HG03354 (cell line): ENCODE results near the gene ACSF3.

ENCODE experiments used
- ATAC-seq: cut with Tn5 transposase; IDR thresholded peaks from one replicate; pipeline ENCODE4 v1.9.1; 2021; ENCODE audit warnings: mild to moderate bottlenecking; ENCODE audit not compliant: unreplicated experiment, poor library complexity, severe bottlenecking

Gene ACSF3

DNA sequence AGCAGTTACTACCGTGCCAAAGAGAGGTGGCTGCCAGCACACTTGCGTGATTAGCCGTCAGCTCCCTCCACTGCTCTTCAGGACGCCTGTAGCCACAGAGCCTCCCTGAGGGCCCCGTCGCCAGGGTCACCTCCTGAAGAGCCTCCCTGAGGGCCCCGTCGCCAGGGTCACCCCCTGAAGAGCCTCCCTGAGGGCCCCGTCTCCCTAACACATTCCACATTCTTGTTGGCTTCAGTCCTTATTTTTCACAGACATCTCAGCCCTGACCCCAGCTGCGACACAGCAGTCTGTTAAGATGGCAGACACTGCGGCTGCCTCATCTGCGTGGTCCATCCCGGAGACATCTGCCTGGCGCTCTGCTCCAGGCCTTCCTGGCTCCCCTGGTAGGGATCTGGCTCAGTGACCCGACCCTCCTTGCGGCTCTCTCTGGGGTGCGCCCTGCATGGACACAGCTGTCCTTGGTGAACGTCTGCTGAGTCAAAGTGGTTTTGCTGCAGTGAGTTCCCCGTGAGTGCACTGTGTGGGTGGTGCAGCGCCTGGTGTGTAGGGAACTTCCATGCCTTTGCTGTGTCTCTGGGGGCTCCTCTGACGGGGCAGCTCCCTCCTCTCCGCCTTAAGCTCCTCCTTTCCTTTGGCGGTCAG is 11.4 kb downstream of the ACSF3 start:
- no peak for ATAC-seq

DNA sequence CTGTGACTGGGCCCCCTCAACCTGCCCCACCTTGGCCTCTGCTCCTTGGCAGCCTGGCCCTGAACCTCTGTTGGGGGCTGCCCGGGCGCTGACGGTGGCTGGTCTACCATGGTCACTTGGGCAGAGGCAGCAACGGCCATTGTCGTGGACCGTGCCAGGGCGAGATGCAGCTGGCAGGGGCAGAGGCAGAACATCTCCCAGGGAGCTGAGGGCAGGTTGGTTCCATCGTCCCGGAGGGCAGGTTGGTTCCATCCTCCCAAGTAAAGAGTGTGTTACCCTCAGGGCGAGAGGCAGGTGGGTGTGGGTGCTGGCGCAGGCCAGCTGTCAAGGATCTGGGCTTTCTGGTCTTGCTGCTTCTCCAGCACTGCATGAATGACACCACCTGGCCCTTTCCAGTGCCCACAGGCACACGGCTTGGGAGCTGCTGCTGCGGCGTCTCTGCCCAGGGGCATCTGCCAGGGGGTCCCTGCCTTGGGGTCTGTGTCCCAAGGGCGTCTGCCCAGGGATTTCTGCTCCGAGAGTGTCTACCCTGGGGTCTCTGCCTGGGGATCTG is 12.0 kb downstream of the ACSF3 start:
- no peak for ATAC-seq

DNA sequence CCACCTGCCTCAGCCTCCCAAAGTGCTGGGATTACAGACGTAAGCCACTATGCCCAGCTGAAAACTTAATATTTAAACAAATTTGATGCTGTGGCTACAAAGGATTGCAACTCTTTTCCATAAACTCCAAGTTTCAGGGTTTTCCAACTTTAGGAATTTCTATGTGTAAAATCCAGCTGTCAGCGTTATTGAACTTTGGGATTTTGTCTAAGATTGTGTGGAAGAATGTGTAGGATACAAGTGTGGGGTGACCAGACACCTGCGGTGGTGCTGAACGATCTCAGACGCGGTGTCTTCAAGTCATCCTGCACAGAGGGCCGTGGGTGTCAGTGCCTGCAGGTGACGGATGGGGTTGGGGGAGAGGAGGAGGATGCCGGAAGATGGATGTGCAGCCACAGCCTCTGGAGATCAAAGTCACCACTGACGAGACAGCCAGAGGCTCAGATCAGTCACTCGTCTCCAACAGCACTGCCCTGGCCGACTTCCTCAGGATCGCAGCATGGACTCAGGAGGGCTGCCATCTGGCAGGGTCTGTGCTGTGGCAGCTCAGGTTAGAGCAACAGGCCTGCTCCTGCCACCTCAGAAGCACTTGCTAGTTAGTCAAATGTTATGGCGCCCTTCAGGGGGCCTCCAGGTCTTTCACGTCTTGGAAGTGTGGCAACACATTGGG is 13.0 kb downstream of the ACSF3 start:
- no peak for ATAC-seq

DNA sequence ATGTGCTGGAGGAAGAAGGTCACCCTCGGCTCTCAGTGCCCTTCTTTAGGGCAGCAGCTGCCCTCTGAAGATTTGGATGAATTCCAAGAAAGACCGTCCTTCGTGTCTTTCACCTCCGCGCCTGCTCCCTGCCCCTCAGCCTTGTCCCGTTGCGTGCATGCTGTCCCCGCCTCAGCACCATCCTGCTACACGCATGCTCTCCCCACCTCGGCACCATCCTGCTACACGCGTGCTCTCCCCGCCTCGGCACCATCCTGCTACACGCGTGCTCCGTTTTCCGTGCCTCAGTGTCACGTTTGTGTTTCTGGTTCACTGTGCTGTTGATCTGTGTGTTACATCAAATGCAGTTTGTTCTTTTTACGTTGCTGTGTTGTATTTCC is 13.5 kb downstream of the ACSF3 start:
- no peak for ATAC-seq

GRCh38 chr16:89108416-89108815 is 14.8 kb downstream of the ACSF3 start:
- no peak for ATAC-seq

DNA sequence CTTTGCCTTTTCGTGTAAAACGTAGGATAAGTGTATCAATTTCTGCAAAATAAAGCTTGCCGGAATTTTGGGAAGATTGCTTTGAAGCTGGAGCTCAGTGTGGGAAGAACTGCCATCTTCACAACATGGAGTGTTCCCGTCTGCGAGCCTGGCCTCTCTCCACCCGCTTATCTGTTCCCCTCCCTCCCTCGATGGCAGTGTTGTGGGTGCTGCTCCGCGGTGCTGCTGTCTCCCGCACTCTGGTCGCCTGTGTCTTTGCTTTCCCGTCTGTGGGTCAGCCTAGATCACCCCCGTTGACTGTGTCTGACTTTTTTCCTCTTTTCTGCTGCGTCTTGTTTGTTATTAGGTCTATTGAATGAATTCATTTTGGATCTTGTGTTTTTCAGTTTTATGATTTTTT is 17.0 kb downstream of the ACSF3 start:
- ATAC-seq: no peak

GRCh38 chr16:89111263-89111662 is 17.6 kb downstream of the ACSF3 start:
- no peak for ATAC-seq

- no peak for ATAC-seq
Observed at GRCh38 chr16:89112377-89113151, 18.9 kb downstream of the ACSF3 start.

DNA sequence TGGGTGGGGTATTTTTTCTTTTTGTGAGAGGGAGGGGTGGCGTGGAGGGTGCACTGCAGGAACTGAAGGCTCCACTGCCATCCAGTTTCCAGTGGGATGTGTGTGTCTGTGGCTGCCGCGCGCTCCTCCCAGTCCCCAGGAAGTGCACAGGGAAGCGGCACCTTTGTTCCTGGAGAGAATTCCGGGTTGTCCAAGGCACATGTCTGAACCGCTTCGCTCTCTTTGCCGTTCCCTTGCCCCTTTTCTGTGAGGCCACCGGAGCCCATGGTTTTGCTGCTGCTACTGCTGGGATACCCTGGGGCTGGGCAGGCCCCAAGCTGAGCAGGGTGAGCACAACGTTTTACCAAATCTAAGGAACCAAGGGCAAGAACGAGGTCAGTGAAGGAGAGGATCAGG is 19.5 kb downstream of the ACSF3 start:
- ATAC-seq: no peak

DNA sequence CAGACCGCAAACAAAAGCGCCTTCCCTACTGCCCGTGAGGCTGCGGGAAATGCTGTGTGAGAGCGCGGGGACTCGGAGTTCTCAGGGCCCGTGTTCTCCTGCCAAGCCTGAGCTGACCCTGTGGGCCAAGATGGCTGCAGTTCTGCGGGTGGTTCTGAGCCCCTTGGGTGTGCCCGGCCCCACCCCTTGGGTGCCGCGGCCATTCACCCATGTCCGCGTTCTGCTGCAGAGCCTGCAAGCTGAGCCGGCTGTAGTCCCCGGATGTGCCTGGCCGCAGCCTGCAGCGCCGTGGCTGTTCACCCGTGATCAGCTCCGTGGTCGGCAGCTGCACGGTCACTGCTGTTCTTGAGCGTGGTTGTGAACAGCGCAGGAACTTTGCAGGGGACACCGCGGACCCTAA is 20.0 kb downstream of the ACSF3 start:
- no peak for ATAC-seq

- ATAC-seq: no peak
Observed at GRCh38 chr16:89114159-89114981, 20.7 kb downstream of the ACSF3 start.

DNA sequence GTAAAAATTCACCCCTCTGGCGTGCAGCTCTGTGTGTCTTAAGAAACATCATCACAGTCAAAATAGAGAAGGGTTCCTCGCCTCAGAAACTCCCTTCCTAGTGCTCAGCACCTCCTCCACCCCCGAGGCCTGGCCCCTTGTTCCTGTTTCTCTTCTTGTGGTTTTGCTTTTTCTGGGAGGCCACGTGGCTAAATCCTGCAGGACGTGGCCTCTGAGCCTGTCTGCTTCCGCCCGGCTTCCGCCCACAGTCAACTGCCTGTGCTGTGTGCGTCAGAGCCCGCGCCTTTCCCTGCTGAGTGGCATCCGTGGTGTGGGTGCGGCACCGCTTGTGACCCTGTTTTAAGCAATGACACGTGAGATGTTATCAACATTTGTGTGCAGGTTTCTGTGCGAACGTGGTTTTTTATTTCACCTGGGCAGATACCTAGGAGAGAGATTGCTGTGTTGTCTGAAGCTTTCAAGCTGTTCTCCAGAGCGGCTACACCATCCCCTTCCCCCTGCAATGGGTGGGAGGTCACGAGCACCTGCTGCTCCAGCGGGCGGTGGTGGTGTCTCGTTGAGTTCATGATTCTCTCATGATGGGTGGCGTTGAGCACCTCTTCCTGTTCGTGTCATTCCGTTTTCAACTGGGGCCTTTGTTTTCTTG is 21.7 kb downstream of the ACSF3 start:
- ATAC-seq: peak; percentile 80

- no peak for ATAC-seq
Observed at GRCh38 chr16:89116341-89117226, 22.9 kb downstream of the ACSF3 start.

- no peak for ATAC-seq
Observed at GRCh38 chr16:89117227-89117974, 23.7 kb downstream of the ACSF3 start.

- ATAC-seq: no peak
Observed at GRCh38 chr16:89117975-89118289, 24.3 kb downstream of the ACSF3 start.

- no peak for ATAC-seq
Observed at GRCh38 chr16:89118361-89119165, 24.9 kb downstream of the ACSF3 start.

DNA sequence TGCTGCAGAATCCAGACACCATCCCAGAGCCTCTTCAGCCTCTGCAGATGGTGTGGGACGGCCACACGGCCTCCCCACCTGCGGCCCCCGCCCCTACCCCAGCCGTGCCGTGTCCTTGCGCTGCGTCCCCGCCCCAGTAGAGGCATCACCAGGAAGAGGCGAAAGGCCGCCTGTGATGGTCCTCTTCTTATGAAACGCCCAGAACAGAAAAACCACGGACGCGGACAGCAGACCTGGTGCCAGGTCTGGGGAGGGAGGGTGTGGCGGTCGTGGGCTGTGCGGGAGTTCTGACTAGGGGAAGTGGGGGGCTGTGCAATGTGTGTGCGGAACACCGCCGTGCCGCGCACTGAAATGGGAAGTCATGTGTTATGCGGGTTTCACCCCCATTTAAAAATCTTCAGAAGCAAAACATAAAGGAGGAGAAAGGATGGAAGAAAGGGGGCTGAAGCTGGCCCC is 25.5 kb downstream of the ACSF3 start:
- ATAC-seq: no peak
